ENCODE measurements around the gene TRIM38.
"Not testable (repeated sequence)": the region's sequence is repeated elsewhere in the genome, so short reads cannot be mapped to it uniquely, and the experiment has no call there.

The TRIM38 gene, protein sequence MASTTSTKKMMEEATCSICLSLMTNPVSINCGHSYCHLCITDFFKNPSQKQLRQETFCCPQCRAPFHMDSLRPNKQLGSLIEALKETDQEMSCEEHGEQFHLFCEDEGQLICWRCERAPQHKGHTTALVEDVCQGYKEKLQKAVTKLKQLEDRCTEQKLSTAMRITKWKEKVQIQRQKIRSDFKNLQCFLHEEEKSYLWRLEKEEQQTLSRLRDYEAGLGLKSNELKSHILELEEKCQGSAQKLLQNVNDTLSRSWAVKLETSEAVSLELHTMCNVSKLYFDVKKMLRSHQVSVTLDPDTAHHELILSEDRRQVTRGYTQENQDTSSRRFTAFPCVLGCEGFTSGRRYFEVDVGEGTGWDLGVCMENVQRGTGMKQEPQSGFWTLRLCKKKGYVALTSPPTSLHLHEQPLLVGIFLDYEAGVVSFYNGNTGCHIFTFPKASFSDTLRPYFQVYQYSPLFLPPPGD

DNA sequence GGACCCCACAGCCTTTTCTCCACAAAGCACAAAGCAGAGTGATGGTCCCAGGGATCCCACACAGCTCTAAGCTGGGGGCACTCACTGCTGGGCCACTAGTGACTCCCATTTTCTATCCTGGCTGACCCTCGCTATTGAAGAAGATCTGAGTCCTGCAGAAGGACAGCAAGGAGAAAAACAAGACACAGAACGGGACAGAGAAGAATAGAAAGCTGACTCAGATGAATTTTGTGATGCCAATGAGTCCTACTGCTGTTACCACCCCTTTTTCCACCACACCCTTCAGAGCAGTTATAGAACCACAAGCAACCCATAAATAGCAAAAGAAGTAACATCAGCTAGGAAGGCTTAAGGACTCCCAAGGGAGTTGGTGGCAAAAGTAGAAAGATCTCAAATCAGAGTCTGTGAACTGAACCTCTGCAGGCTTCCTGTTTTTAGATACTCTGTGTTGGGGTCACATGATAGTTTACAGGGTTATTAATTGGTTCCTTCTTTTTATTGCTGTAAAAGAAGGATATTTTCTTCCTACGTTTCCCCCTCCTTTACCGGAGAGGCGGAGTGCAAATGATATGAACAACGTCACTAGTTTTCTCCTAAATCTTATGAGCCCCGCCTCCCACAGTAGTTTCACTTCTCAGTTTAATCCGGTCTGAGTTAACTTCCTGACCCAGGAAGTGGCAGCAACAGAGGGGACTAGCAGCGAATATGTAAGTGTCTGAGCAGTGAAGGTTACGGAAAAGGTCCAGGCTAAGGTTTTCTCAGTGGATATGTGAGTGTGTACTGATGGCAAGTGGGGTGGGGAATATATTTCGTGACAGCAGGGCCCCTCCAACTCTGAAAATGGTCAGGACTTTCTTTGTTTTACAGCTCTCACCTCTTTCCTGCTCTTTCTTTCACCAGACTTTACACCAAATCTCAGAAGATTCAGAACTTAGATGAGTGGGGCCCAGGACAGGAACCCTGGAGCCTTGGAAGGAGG lies at the start of gene TRIM38:
TSS of gene TRIM38 (plus strand) at position 654 of the 979 bp plus-strand sequence. CDS start 3,721 bp downstream, outside the sequence.
- no peak for DNase-seq

DNA sequence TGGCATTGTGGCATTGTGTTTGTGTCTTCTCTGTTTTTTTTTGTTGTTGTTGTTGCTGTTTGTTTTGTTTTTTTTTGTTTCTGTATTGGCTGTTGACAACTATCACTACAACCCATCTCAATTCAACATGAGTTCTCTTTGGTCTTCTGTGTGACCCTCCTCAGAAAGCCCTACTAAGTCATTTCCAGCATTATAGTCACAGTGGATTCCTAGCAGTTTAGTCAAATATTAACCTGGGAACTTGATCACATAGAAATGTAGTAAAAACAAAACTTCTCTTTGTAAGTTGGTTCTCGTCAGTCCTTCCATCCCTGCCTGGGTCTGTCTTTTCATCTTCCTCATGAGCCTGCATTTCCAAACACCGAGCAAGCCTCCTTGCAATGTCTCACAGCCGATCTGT lies 48.9 kb upstream of the TRIM38 start:
- no peak for DNase-seq

DNA sequence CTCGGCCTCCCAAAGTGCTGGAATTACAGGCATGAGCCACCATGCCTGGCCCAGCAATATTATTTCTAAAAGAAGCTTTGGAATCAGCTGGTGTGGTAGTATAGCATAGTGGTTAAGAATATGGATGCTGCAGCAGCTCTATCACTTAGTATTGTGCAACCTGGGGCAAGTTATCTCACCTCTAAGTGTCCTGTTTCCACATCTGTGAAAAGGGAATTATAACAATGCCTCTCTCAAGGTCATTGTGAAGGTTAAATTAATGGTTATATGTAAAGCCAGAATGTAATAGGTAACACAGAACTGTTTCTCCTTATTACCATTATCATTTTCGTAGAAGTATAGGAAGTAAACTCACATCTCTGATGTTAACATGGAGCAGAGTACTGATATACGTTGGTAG lies 46.3 kb upstream of the TRIM38 start:
- no peak for DNase-seq

DNA sequence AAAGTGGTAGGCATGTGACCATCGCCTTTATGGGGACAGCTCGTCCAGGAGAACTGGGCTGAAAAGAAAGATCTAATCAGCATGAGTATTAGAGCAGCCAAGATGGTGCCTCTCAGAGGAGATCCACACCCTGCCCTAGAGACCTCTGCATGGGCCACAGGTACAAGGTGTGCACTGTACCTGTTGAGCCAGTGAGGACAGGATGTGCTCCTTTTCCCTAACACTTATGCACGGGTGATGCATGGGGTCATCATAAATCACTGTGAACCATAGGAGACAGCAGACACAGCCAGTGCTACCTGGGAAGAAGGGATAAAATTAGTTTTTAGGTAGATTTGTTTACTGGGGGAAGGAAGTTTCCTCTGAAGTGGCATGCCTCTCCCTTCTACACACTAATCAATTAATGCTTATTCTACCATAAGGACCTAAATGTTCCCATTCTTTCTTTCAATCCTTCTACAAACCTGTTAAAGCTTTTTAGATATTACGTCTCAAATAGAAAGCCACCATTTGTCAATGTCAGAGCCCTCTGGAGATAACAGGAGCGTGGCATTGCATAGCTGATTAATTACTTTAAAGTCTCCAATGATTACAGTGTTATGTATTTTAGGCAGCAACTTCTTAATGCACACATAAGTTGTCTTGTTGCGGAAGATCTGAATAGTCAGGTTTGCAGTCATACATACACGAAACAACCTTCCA lies 45.7 kb upstream of the TRIM38 start:
- no peak for DNase-seq

DNA sequence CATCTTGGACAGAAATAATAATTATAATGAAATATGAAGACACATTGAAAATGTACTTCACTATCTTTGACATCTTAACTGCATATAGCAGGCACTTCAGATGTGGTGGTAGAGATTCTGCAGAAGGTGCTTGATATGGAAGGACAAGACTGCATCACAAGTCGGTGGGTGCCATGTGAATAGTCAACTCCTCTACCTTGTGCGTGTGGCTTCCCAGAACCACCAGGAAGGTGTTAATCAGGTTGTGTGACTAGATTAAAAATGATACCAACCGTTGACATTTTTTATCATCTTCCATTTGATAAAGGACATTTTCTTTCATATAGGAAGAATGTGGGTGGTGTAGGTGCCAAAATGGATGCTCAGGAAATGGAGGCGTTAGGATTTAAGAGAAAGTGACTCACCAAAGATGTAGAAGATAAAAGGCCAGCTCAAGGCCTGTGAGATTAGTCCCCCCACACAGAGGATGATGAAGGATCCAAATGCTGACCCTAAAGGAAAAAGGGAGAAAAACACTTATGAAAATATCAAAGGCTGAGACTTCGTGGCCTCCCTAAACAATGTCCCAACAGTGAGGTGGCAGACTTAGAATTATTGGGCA lies 44.4 kb upstream of the TRIM38 start:
- DNase-seq: no peak

DNA sequence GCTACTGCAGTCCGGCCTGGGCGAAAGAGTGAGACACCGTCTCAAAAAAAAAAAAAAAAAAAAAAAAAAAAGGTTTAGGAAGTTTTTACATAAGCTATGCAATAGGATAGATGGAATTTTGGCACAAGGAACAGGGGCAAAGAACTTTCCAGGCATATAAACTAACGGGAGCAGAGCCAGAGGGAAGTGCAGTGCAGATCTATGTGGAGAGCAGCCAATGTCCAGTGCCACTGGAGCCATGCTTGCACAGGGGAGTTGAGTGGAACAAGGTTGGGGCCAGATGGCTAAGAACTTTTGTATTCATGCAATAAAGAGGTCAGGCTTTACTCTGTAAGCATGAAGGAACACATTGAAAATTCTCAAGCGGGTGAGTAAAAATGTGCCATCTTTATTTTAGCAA lies 42.9 kb upstream of the TRIM38 start:
- no peak for DNase-seq

DNA sequence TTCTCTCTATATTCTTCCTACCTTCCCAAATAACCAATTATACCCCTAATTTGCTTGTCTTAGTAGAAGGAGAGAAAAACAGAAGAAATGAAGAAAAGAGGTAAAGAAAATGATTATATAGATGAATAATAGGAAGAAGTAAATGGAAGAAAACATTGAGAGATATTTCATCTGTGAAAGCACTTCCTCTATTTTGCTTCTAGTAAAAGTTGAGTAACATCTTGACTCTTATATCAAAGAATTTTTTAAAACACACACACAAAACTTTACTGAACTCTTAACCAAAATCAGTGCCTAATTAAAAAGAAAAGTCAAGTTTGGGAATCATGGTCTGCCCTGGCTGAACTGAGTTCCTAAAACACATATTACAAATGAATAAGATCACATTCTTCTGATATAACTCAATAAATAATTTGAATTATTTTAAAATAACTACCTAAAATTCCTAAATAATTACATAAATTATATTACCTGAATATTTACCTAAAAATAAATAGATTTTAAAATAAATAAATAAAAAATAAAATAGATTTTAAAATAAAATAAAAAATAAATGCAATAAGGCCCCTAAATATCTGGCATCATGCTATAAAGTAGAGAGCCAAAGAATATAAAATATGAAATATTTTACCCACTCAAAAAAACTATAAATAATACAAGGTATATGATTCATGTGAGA lies 40.9 kb upstream of the TRIM38 start:
- DNase-seq: no peak

DNA sequence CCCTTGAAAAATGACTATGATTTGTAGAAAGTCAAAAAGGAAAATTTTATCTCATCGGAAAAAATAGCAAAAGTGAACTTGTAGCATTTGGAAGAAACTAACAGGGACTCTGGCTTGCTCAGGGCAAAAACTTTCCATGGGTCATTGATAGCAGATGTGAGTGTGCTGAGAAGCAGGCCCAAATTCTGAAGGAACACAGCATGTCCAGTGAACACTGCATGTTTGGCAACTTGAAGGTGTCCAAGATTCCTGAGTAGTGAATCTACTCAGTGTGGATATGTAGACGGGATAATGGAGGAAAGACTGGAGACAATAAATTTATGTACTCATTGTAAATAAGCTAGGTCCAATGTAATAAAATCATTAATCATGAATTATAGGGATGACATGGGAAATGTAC lies 40.3 kb upstream of the TRIM38 start:
- no peak for DNase-seq

DNA sequence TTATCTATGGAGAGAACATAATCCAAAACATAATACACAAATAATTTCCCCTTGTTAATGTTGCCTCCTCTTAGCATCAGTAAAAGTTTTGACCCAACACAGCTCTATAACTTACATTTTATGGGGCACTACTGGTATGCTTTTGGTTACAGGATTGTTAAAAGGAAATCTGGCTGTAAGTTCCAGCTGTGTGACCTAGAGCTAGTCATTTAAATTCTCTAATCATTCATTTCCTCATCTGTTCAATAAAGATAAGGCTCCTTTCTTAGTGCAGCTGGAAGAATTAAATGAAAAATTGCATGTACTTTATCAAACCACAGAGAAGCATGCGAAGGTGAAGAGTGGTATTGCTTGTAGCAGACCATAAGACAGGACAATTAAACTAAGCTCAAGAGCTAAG lies 36.7 kb upstream of the TRIM38 start:
- DNase-seq: no peak

DNA sequence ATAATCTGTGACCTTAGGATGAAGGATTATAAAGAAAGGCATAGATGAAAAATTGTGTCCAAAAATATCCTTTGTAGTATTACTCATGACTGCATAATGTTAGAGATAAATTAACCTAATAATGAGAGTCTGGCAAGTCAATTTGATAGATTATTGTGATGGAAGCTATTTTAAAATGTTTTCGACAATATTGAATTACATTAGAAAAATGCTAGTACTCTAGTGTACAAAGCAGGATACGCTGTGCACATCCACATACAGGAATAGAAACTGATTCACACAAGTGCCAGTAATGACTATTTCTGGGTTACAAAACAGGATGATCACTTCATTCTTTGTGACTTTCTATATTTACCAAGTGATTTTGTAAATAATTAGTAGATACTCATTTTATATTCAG lies 35.4 kb upstream of the TRIM38 start:
- DNase-seq: no peak

DNA sequence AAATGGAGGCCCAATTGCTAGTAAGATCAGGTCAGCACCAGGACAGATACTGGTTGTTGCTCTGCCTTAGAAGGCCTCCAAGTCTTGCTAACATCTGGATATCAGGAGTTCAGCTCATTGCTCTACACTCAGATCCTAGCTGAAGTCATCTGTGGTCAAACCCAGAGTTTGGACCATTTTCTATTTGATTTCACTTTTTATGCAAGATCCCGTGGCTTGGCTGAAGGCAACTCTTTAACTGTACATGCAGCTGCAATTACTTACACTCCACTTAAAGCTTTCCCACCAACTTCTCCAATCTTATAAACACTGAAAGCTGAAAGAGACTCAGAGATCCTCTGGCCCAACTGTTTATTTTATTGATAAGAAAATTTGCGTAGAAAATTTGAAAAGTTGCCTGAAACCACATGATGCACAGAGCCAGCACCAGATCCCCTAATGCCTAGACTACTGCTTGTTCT lies 34.8 kb upstream of the TRIM38 start:
- DNase-seq: no peak

DNA sequence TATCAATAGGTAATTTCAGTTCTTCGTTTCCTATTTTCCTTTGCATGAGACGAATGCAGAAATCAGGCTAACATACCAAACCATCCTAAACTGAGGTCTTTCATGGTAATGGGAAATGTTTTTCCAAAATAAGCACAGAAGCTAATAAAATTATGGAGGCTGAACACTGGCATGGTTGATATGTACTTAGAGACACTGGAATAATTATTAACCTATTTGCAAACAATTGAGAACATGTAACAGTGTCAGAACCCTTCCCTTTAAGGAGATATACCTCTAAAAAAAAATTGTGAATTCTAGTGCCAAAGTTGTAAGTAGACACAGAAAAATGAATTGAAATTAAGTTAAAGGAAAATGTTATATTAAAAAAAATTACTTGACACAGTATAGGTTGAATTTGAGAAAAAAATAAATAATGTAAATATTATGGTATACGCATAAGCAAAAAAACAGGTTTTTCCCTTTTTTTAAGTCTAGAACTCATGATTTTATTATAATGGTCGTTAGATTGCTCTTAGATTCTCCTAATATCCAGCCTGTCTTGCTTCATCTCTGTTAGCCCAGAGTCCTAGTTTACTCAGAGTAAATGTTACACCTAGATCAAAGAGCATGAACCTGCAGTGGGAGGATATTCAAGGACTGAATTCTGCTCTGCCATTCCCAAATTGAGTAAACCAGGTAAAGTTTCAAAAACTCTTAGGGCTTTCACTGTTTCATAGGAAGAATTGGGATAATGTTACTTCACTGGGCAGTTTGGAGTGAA lies 33.9 kb upstream of the TRIM38 start:
- DNase-seq: no peak

DNA sequence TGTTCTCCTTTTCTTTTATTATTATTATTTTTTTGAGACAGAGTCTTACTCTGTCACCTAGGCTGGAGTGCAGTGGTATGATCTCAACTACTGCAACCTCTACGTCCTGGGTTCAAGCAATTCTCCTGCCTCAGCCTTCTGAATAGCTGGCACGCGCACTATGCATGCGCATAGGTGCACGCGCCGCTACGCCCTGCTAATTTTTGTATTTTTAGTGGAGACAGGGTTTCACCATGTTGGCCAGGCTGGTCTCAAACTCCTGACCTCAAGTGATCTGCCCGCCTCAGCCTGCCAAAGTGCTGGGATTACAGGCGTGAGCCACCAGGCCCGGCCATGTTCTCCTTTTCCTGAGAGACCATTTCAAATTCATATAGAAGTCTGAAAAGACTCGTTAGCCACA lies 32.8 kb upstream of the TRIM38 start:
- not testable (repeated sequence) for DNase-seq

DNA sequence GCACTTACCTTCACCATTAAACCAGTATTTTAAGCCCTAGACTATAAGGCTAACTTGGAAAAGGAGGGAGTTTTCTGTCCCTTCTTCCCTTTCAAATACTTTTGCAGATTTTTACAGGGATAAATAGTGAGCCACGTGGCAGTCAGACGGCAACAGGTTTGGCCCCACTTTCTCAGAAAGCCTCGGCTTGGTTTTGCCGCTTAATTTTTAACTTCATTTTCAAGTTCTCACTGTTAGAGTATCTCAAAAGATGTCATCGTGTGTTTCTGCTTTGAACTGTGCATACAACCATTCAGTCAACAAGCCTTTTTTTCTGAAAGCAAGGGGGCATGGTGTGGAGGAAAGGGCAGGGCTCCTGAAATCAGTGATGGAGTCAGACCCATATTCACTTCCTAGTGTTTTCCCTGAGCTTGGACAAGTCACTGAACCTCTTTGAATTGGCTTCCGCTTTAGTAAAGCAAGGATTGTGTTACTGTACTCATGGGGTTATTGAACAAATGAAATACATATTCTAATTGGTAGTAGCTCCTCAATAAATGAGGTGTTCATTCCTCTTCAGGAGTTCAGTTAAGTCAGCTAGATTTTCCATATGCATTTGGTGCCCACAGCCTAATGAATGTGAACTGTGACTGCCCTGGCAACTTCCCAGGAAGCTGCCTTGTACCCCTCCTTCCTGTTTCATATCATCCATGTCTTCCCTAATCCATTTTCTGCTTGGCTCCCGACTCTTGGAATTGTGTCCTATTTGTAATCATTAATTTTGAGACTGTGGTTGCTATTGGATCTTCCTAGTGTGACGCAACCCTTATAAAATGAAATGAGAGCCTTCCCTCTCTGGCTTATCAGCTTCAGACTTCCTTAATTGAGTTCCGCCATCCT lies 31.8 kb upstream of the TRIM38 start, which contains the start of gene SLC17A2:
TSS of gene SLC17A2 (minus strand) at position 160 of the 879 bp plus-strand sequence. CDS start 4,895 bp downstream, outside the sequence.
- no peak for DNase-seq

DNA sequence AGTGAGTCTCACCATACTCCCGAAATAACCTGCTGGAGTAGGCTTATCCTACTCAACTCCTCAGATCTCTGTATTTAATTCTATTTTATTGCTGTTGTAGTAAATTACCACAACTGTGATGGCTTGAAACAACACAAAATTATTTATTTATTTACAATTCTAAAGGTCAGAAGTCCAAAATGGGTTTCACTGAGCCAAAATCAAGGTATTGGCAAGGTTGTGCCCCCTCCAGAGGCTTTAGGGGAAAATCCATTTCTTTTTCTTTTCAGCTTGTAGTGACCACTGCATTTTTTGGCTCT lies 31.2 kb upstream of the TRIM38 start:
- DNase-seq: no peak

DNA sequence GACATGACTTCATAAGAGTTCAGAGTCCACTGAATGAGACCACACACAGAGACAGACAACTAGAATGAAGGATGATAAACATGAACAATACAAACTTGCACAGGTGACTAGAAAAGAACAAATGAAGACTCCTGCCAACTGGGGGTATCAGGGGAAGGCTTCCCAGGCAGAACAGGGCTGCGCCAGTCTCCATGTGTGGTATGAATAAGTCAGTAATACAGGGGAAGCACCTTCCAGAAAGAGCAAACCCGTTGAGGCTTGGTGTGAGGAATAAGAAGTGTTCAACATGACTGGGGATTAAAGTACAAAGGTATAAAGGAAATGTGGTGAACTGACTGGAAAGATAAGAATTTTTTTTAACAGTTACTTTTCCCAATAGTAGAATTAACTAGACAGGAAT lies 28.4 kb upstream of the TRIM38 start:
- DNase-seq: no peak

DNA sequence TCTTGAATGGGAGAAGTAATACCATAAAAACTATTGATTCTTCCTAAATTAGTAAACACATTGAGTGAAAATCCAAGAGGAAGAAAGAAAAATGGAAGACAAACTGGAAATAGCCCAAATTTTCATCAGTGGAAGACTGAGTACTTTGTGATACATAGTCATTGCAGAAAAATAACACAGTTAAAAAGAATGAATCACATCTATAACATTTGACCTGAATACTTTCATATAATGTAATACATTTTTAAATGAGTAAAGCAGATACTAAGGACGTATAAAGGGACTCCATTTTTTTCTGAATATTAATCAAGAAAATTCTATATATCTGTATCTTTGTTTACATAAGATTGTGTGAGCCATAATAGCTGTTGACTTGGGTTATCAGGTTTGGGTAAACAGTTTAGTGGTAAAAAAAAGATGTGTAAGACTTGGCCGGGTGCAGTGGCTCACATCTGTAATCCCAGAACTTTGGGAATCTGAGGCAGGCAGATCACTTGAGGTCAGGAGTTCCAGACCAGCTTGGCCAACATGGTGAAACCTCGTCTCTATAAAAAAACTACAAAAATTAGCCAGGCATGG lies 27.8 kb upstream of the TRIM38 start:
- DNase-seq: no peak

DNA sequence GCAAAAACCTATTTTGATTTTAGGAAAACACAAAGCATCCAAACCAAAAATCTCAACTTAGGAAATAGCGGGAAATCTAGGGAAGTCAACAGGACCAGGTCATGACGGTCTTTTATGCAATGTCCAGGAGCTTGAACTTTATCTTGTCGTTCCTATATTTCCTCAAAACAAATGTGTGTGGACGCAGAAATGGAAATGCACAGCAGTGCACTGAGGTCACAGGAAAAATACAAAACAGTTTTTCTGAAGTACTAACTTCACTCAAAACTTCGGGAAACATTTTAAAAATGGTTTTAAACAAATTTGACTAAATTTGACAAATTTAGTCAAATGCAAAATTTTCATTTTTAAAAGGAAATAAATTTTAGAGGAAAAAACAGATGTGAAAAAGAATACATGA lies 26.6 kb upstream of the TRIM38 start:
- no peak for DNase-seq

DNA sequence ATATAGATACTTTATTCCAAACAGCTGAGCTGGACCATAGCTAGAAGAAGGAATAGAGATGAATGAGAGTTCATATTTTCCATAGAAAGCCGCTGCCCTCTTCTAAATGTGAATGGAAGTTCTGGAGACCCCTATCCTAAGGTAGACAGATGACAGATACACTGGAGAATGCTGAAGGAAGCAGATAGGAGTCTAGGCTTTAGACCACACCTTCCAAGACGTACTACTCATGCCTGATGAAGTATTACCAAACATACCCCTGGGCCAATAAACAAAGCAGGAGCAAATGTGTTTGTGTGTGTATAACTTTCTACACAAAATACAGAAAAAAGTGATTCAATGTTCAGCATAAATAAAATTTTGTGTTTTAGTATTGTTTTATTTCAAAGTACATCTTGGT lies 23.0 kb upstream of the TRIM38 start:
- no peak for DNase-seq

All from NCI-H748 treated with DMSO at 0.1 percent for 48 hours (cell line).